Measurements from ENCODE around the gene CNPY1. TPM values are rescaled to one million over a fixed set of nuclear protein-coding genes. Genes with fewer than 3 reads are reported as not detected.

CNPY1 gene
- total RNA-seq, 1 donor from 2014 or later, result not detected

DNA sequence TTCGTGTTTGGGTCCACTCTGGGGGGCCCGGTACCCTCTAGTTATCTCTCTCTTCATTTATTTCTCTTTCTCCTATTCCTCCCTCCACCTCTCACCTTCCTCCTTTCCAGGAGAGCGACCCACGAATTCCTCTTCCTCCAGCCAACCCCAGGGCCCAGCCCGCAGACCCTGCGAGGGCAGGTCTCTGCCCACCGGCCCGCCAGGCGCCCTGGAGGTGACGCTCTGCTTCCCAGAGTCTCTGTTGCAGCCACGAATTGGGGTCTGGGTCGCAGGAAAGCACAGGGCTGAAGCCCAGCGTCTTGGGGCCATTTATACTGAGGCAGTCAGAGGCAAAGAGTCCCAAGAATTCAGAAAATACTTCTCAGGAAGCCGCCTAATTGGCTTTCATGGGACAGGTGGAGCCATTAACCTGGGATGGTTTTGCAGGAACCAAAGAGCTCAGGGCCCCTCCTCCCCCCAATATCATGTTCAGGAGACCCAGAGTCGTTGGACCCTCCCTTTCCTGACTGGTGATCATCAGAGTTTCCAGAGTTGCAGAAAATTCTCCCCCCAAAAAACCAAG is 91.1 kb downstream of the CNPY1 start:
- no peaks in the 10 kb centered on the region for H3K4me1 Mint-ChIP-seq (ENCODE audit: low read depth, unreplicated experiment)
- no peaks in the 10 kb centered on the region for H3K36me3 Mint-ChIP-seq (ENCODE audit: unreplicated experiment)
- H3K27me3 Mint-ChIP-seq (ENCODE audit: unreplicated experiment), result peaks cover 54% of the 10 kb centered on the region
- no peak overlapping the region for H3K27ac Mint-ChIP-seq (ENCODE audit: unreplicated experiment)
- peaks cover 13% of the 10 kb centered on the region for H3K9me3 Mint-ChIP-seq (ENCODE audit: unreplicated experiment)
- DNase-seq, result no peak
- TF ChIP-seq CTCF (IDR thresholded peaks at IDR 0.05; ENCODE audit: partially characterized antibody, unreplicated experiment), result no peak
- H3K4me3 Mint-ChIP-seq (ENCODE audit: unreplicated experiment), result no peak overlapping the region

DNA sequence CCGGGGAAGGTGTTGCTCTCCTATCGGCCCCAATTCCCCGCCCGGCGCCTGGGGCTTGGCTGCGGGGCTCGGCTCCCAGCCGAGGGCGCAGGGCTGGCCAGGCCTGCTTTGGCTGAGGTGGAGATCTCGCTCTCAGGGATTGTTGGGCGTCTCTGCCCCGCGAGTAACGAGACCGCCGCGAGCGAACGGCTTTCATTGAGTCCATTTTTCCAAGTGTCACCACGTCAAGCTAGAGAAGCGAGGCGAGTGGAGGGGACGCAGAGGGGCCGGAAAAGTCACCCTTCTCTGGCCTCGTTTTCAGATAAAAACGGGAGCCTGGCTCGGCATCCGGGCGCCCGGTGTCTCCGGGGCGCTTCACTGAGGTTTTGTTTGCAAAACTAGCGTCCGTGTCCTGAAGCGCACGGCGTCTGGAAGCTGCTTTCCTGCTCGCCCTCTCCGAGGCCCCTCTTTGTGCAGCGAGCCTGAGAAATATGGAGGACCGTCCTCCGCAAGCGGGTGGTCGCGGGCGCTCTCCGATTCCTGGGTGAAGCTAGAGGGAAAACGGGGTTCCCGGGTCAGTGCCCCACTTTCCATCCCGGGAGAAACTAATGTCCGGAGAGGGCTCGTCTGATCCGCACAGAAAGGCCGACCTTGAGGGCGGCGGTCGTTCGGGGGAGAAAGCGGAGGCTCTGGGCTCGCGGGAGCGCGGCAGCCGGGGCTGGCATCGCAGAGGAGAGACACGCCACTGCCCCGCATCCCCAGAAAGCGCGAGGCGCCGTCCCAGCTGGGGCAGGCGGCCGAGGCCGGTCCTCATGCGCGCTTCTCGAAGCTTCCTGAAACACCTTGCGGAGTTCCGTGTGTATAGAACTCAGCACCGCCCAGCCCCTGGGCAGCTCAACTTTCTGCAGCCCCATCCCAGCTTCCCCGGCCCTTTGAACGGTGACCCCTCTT is 91.9 kb downstream of the CNPY1 start:
- H3K27me3 Mint-ChIP-seq (ENCODE audit: unreplicated experiment), result peaks cover 49% of the 10 kb centered on the region
- H3K4me1 Mint-ChIP-seq (ENCODE audit: low read depth, unreplicated experiment), result no peaks in the 10 kb centered on the region
- H3K36me3 Mint-ChIP-seq (ENCODE audit: unreplicated experiment), result no peaks in the 10 kb centered on the region
- TF ChIP-seq CTCF (IDR thresholded peaks at IDR 0.05; ENCODE audit: partially characterized antibody, unreplicated experiment), result no peak
- no peak overlapping the region for H3K27ac Mint-ChIP-seq (ENCODE audit: unreplicated experiment)
- H3K4me3 Mint-ChIP-seq (ENCODE audit: unreplicated experiment), result peak overlapping the region; percentile 80
- DNase-seq, result peak; percentile 34
- peaks cover 13% of the 10 kb centered on the region for H3K9me3 Mint-ChIP-seq (ENCODE audit: unreplicated experiment)

DNA sequence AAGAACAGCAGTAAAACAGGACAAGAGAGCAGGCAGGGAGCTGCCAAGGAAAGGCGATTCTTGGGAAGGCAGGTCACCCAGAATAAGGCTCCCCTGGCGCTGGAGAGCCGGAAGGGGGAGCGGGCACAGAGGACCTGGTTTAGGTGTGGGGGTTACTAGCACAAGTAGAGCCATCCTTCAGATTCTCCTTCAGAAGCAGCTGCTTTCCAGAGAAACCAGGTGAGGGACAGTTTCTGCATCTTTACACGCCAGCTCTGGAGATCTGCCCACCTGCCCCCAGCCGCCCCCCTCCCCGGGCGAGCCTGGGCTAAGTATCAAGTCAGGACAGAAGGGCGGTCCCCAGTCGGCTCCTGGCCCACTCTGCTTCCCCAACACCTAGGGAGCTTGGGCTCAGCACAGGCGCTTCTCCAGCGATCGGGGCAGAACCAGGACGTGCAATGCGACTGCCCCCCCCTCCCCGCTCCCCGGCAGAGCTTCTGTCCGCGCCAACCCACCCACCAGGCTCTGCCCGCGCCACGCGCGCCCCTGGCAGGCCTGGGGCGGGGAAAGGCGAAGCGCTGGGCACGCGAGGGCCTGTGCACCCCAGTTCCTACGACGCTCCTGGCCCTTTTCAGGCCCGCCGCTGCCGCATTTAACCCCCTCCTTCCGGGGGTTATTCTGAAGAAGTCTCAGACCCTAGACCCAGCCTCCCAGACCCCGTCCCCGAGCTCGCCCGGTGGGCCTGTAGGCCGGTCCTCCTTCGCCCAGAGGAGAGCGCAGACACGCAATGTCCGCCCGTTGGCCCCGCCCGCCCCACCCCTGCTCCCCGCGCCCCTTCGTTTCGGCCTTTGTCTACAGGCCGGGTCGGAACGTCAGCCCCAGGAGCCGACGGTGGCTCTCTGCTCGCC is 92.8 kb downstream of the CNPY1 start:
- Mint-ChIP-seq H3K9me3 (ENCODE audit: unreplicated experiment) (peaks cover 10% of the 10 kb centered on the region), H3K4me3 (ENCODE audit: unreplicated experiment) (no peak overlapping the region), H3K27ac (ENCODE audit: unreplicated experiment) (no peak overlapping the region), H3K36me3 (ENCODE audit: unreplicated experiment) (no peaks in the 10 kb centered on the region), H3K27me3 (ENCODE audit: unreplicated experiment) (peaks cover 45% of the 10 kb centered on the region), H3K4me1 (ENCODE audit: low read depth, unreplicated experiment) (no peaks in the 10 kb centered on the region)
- peak; percentile 28 for DNase-seq
- no peak for TF ChIP-seq CTCF (IDR thresholded peaks at IDR 0.05; ENCODE audit: partially characterized antibody, unreplicated experiment)

- no peak for DNase-seq
- no peaks in the 10 kb centered on the region for H3K4me1 Mint-ChIP-seq (ENCODE audit: low read depth, unreplicated experiment)
- no peaks in the 10 kb centered on the region for H3K36me3 Mint-ChIP-seq (ENCODE audit: unreplicated experiment)
- no peak overlapping the region for H3K4me3 Mint-ChIP-seq (ENCODE audit: unreplicated experiment)
- peaks cover 52% of the 10 kb centered on the region for H3K27me3 Mint-ChIP-seq (ENCODE audit: unreplicated experiment)
- no peak overlapping the region for H3K27ac Mint-ChIP-seq (ENCODE audit: unreplicated experiment)
- no peak for TF ChIP-seq CTCF (IDR thresholded peaks at IDR 0.05; ENCODE audit: partially characterized antibody, unreplicated experiment)
- peaks cover 12% of the 10 kb centered on the region for H3K9me3 Mint-ChIP-seq (ENCODE audit: unreplicated experiment)
These were observed 93.7 kb downstream of the CNPY1 start for GRCh38 chr7:155452505-155453295.
